Upper lobe of right lung (tissue), 1 donor: ENCODE results near the gene FHOD3. TPM values are rescaled to one million over a fixed set of nuclear protein-coding genes. Genes with fewer than 3 reads are reported as not detected.

ENCODE experiments used
- ATAC-seq: fragments of 200-7000 bp; cut with Tn5 transposase; one replicate; pipeline ENCODE4 v1.9.1; 2020; ENCODE audit warnings: mild to moderate bottlenecking, moderate library complexity
- DNase-seq: peaks from one replicate; pipeline ENCODE4 v3.0.0-alpha.2; 2020
- H3K27ac ChIP-seq: fragments of 200-600 bp; one replicate; pipeline ENCODE4 v1.8.0; 2022
- H3K27me3 ChIP-seq: fragments of 200-600 bp; one replicate; pipeline ENCODE4 v1.8.0; 2022; ENCODE audit warnings: mild to moderate bottlenecking
- H3K36me3 ChIP-seq: fragments of 200-600 bp; one replicate; pipeline ENCODE4 v1.8.0; 2022
- H3K4me1 ChIP-seq: fragments of 200-600 bp; one replicate; pipeline ENCODE4 v1.8.0; 2022
- H3K4me3 ChIP-seq: fragments of 200-600 bp; one replicate; pipeline ENCODE4 v1.8.0; 2022; ENCODE audit warnings: mild to moderate bottlenecking
- H3K9me3 ChIP-seq: fragments of 200-600 bp; one replicate; pipeline ENCODE4 v1.8.0; 2022
- intact Hi-C: fragments of 100-400 bp; cut with DNase I; formaldehyde crosslinking; loops from one replicate; pipeline ENCODE4 v1.11.0; 2022
- total RNA-seq: library from RNA; stranded (reverse); fragmentation: NEBNext Ultra II Directional; extraction: Animal tissue kit (Norgen Biotek cat#: 25700); gene quantifications from one replicate; pipeline ENCODE4 v1.2.1, GENCODE V29; 2021
- TF ChIP-seq, protein P1 (sequence below): fragments of 200-600 bp; IDR thresholded peaks from one replicate; pipeline ENCODE4 v1.8.0; 2022; ENCODE audit warnings: antibody characterized with exemption
- donor health status: DM: no; HTN: yes; CAD: no; lungs with severe emphysema.

The FHOD3 gene
- total RNA-seq, 1 donor from 2014 or later = 1.9 TPM

DNA sequence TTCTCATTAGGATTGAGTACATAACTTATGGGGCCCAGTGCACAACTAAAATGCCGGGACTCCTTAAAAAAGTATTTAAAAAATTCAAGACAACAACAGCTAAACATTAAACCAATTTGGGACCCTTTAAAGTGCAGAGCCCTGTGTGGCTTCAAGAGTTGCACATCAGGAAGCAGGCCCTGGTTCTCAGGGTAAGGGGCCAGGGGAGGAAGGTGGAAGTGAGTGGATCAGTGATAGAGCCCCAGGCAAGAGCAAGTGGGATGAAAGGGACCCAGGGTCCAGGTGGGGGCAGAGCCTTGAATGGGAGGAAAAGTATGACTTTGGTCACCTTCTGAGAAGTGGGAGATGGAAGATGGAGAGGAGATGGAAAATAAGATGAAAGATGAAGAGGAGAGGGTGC, 2.3 kb upstream of the FHOD3 start:
- intact Hi-C loops = loop anchor here (10.0 kb wide), 1 partner anchor 270 kb away; no protein-coding TSS in a partner anchor
- ATAC-seq = no peak
- H3K27me3 ChIP-seq = peaks cover 43% of the 10 kb centered on the region

GRCh38 chr18:36295880-36296301, 1.6 kb upstream of the FHOD3 start:
- no peaks in the 10 kb centered on the region for H3K36me3 ChIP-seq
- no peaks in the 10 kb centered on the region for H3K9me3 ChIP-seq
- H3K4me1 ChIP-seq = peaks cover 17% of the 10 kb centered on the region
- H3K4me3 ChIP-seq = no peak overlapping the region
- ATAC-seq (no peak), DNase-seq (no peak)
- intact Hi-C loops = loop anchor here (10.0 kb wide), 1 partner anchor 269 kb away; no protein-coding TSS in a partner anchor
- peaks cover 49% of the 10 kb centered on the region for H3K27me3 ChIP-seq
- no peak overlapping the region for H3K27ac ChIP-seq
- TF ChIP-seq, protein P1, sequence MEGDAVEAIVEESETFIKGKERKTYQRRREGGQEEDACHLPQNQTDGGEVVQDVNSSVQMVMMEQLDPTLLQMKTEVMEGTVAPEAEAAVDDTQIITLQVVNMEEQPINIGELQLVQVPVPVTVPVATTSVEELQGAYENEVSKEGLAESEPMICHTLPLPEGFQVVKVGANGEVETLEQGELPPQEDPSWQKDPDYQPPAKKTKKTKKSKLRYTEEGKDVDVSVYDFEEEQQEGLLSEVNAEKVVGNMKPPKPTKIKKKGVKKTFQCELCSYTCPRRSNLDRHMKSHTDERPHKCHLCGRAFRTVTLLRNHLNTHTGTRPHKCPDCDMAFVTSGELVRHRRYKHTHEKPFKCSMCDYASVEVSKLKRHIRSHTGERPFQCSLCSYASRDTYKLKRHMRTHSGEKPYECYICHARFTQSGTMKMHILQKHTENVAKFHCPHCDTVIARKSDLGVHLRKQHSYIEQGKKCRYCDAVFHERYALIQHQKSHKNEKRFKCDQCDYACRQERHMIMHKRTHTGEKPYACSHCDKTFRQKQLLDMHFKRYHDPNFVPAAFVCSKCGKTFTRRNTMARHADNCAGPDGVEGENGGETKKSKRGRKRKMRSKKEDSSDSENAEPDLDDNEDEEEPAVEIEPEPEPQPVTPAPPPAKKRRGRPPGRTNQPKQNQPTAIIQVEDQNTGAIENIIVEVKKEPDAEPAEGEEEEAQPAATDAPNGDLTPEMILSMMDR = no peak

More for the DNA sequence above, 2.3 kb upstream of the FHOD3 start:
- H3K9me3 ChIP-seq = no peaks in the 10 kb centered on the region
- H3K27ac ChIP-seq = no peak overlapping the region
- H3K4me1 ChIP-seq = peaks cover 17% of the 10 kb centered on the region
- no peak for DNase-seq
- TF ChIP-seq, protein P1 = no peak
- H3K4me3 ChIP-seq = no peak overlapping the region
- no peaks in the 10 kb centered on the region for H3K36me3 ChIP-seq

DNA sequence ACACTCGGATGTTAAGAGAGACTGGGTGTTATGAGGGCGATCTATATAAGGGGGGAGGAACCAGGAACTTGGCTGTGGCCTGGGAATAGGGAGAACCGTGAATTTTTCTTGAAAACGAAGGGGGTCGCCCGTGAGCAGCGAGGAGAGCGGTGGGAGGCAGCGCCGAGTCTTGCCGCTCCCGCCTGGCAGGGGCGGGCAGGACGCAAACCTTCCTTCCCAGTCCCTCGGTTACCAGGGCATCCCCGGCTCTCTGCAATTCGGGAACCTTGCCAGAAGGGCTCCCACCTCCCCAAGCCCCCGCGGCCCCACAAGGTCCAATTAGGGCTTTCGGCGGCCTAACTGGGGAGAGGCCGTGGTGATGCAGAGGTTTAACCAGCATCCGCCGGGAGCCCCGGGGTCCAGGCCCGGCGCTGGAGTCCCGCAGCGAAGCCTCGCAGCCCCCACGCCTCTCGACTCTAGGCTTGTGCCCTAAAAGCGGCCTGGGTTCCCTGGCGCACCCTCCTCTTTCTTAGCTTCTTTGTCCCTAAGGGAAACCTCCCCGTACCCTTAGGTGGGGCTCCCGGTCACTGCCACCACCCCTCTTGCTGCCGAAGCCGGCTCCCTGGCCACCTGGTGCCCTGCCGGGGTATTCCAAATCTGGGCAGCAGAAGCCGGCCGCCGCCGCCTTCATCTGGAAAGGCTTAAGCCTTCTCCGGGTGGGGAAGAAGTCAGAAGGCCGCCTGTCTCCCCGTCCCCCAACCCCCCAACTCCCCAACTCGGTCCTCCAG, 680 bp upstream of the FHOD3 start:
- intact Hi-C loops = loop anchor here (10.0 kb wide), 1 partner anchor 268 kb away; no protein-coding TSS in a partner anchor
- H3K9me3 ChIP-seq = no peaks in the 10 kb centered on the region
- DNase-seq (peak; percentile 70), ATAC-seq (peak; percentile 45)
- no peak overlapping the region for H3K27ac ChIP-seq
- TF ChIP-seq, protein P1 = peak; percentile 35
- peak overlapping the region; percentile 54 for H3K4me3 ChIP-seq
- peaks cover 17% of the 10 kb centered on the region for H3K4me1 ChIP-seq
- peaks cover 52% of the 10 kb centered on the region for H3K27me3 ChIP-seq
- no peaks in the 10 kb centered on the region for H3K36me3 ChIP-seq

DNA sequence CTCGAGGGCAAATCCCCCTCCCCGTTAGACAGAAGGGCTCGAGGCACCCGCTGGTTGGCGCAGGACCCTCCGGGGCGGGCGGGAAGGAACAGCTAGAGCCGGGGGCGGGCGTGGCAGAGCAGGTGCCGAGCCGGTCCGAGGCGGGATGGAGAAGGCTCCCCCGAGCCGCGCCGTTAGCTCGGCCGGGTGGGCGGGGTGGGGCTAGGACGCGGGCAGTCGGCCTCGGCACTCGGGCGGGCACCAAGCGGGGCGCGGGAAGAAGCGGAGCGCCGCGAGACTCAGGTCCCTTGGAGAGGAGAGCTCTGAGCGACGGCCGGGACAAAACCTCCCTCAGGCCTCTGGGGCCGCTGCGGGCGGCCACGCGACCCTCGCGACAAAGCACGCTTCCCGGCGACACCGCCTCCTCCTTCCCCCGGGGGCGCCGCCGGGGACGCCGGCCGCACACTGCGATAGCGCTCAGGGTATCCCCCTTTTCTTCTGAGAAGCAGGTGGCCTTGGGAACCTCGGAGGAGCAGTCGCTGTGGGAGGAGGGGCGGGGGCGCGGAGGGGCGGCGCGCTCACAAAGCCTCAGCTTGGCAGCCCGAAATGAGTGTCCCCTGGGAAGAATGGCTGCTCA, 721 bp downstream of the FHOD3 start:
- DNase-seq (no peak), ATAC-seq (peak; percentile 14)
- H3K9me3 ChIP-seq = no peaks in the 10 kb centered on the region
- no peaks in the 10 kb centered on the region for H3K36me3 ChIP-seq
- TF ChIP-seq, protein P1 = no peak
- peaks cover 17% of the 10 kb centered on the region for H3K4me1 ChIP-seq
- H3K27me3 ChIP-seq = peaks cover 52% of the 10 kb centered on the region
- intact Hi-C loops = loop anchor here (10.0 kb wide), 1 partner anchor 267 kb away; no protein-coding TSS in a partner anchor
- no peak overlapping the region for H3K27ac ChIP-seq
- H3K4me3 ChIP-seq = peak overlapping the region; percentile 54

DNA sequence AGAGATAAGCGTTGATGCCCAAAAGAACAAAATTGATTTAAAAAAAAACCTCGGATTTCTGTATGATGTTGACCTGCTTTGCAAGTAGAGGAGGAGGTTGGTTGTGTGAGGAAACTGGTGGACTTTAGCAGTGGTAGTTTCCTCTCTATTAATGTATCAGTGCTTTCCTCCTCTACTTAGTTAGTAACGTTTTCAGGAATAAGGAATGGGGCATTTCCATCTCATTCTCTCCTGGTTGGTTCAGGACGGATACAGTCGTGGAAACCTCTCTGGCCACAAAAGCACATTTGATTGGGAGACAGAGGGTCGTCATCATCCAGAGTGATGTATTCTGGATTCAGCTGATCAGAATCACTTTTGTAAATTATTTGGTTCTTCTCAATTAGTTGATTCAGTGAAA, 1.5 kb downstream of the FHOD3 start:
- no peaks in the 10 kb centered on the region for H3K9me3 ChIP-seq
- H3K27me3 ChIP-seq = peaks cover 52% of the 10 kb centered on the region
- intact Hi-C loops = loop anchor here (10.0 kb wide), 1 partner anchor 266 kb away; no protein-coding TSS in a partner anchor
- H3K4me1 ChIP-seq = peaks cover 17% of the 10 kb centered on the region
- H3K27ac ChIP-seq = no peak overlapping the region
- no peaks in the 10 kb centered on the region for H3K36me3 ChIP-seq
- TF ChIP-seq, protein P1 = no peak
- no peak overlapping the region for H3K4me3 ChIP-seq
- DNase-seq (no peak), ATAC-seq (no peak)
